Adrenal gland (tissue), 12 donors: ENCODE results near the gene PARD3B. TPM values are rescaled to one million over a fixed set of nuclear protein-coding genes. Genes with fewer than 3 reads are reported as not detected.

Experiments used
- DNase-seq, 7 donors: peaks; one replicate each; pipeline ENCODE4 v3.0.0-alpha.2; 2019 to 2020
- H3K27ac ChIP-seq, 5 donors: fragments of 200-600 bp; sonication (generic) in 4 of 5; 1 replicate in 3 of 5; 2 replicates in 2 of 5; pipeline versions ENCODE4 v1.5.1 to v1.8.0; 2016 to 2020; ENCODE audit warnings: mild to moderate bottlenecking in 1 of 5
- H3K27me3 ChIP-seq: fragments of 200-600 bp; 2 replicates; pipeline ENCODE4 v1.8.0; 2021
- H3K36me3 ChIP-seq, 2 donors: fragments of 200-600 bp; replicated peaks in 1 of 2; 1 replicate in 1 of 2; 2 replicates in 1 of 2; pipeline versions ENCODE4 v1.5.1 to v1.8.0; 2018 to 2022
- H3K4me1 ChIP-seq, 2 donors: fragments of 200-600 bp; replicated peaks in 1 of 2; 1 replicate in 1 of 2; 2 replicates in 1 of 2; pipeline versions ENCODE4 v1.5.1 to v1.8.0; 2018 to 2021
- H3K4me3 ChIP-seq, 4 donors: fragments of 200-600 bp; sonication (generic) in 3 of 4; one replicate each; pipeline ENCODE4 v1.5.1; 2016 to 2018
- H3K9me3 ChIP-seq, 3 donors: fragments of 200-600 bp; sonication (generic) in 1 of 3; replicated peaks in 1 of 3; 1 replicate in 2 of 3; 2 replicates in 1 of 3; pipeline versions ENCODE4 v1.5.1 to v1.8.0; 2016 to 2021
- POLR2A ChIP-seq, 2 donors: fragments of 450-650 bp; IDR thresholded peaks; one replicate each; pipeline ENCODE4 v1.6.1; 2017; ENCODE audit warnings: antibody characterized with exemption in 2 of 2, mild to moderate bottlenecking in 2 of 2, moderate library complexity in 1 of 2
- WGBS, 4 donors: extraction: QIAGEN DNeasy Blood & Tissue Kit in 2 of 4; methylation state at CpG; one replicate each; pipeline versions ENCODE4 v1.1.5 to v1.1.7; 2013 to 2017; 5-methylcytosine and 5-hydroxymethylcytosine counted together
- intact Hi-C, 2 donors: fragments of 100-400 bp; cut with DNase I; formaldehyde crosslinking; loops; one replicate each; pipeline versions ENCODE4 v1.14.1 to v1.15.0; 2022 to 2023
- polyA plus RNA-seq, 3 donors: library from polyadenylated mRNA; stranded (reverse); fragments of 200-250 nt in 2 of 3; fragments of 350-450 nt in 1 of 3; fragmentation: Illumina TruSeq in 1 of 3; extraction: RNeasy Lipid Tissue Mini Kit (QIAGEN cat#74804) in 1 of 3; gene quantifications; one replicate each; pipeline ENCODE4 v1.2.3, GENCODE V29; 2013 to 2014
- total RNA-seq, 9 donors: library from RNA; depleted of rRNA in 4 of 9; stranded (reverse); fragments of >200 nt in 4 of 9; fragments of 120-200 nt in 1 of 9; fragmentation: NEBNext Ultra II Directional in 1 of 9; extraction: Animal tissue kit (Norgen Biotek cat#: 25700) in 1 of 9; gene quantifications; one replicate each; pipeline versions ENCODE4 v1.1.0 to v1.2.4, GENCODE V29; 2013 to 2023
- TF ChIP-seq, protein P1 (sequence below), 6 experiments: fragments of 450-650 bp in 4 of 6; fragments of 200-600 bp in 2 of 6; sonication (generic) in 1 of 6; IDR thresholded peaks; 1 replicate in 5 of 6; 2 replicates in 1 of 6; pipeline versions ENCODE4 v1.5.1 to v1.8.0; 2016 to 2021; ENCODE audit warnings: antibody characterized with exemption in 6 of 6, mild to moderate bottlenecking in 2 of 6, moderate library complexity in 1 of 6
- donor health status: healthy with polysubstance abuse.
- donor health status: Bipolar disorder and iron deficiency.
- donor health status: DM: yes; HTN: yes; CAD: no.
- donor health status: DM: no; HTN: no; CAD: no.
- donor health status: DM: no; HTN: no; CAD: no.
- donor health status: DM: yes; HTN: yes; CAD: no.

The PARD3B gene
- total and polyA plus RNA-seq, 12 donors, result 1.9 to 20.4 (median 9.5) TPM

DNA sequence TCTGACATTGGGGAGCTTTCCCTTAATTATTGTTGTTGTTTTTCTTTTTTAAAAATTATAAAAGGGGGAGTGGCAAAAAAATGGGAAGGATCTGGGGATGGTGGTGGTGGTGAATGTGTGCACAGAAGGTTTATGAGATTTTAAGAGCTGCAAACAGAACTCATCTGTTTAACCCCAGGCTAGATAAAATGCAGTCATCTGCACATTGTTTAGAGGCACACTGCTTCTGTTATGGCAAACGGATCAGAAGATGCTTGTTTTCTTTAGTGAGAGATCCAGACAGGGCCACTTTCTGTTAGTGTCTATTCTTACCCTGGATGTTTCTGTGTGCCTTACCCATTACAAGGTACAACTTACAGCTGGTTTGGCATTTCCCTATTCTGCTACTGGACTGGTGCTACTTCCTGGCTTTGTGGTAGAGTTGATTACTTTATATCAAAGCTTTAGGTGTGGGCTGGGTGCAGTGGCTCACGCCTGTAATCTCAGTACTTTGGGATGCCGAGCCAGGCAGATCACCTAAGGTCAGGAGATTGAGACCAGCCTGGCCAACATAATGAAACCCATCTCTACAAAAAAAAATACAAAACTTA lies 1068.8 kb downstream of the PARD3B start:
- intact Hi-C loops, result no loop called here
- H3K4me3 ChIP-seq, result no peak overlapping the region
- no peaks in the 10 kb centered on the region for H3K4me1 ChIP-seq
- no peak overlapping the region for H3K27ac ChIP-seq
- DNase-seq, result no peak
- H3K9me3 ChIP-seq, result no peaks in the 10 kb centered on the region
- H3K36me3 ChIP-seq, result no peaks in the 10 kb centered on the region
- WGBS, 4 donors, result 62 to 79% (median 76%) methylated on average over 3 of the region's 3 CpGs
- no peaks in the 10 kb centered on the region for H3K27me3 ChIP-seq
- TF ChIP-seq, protein P1, sequence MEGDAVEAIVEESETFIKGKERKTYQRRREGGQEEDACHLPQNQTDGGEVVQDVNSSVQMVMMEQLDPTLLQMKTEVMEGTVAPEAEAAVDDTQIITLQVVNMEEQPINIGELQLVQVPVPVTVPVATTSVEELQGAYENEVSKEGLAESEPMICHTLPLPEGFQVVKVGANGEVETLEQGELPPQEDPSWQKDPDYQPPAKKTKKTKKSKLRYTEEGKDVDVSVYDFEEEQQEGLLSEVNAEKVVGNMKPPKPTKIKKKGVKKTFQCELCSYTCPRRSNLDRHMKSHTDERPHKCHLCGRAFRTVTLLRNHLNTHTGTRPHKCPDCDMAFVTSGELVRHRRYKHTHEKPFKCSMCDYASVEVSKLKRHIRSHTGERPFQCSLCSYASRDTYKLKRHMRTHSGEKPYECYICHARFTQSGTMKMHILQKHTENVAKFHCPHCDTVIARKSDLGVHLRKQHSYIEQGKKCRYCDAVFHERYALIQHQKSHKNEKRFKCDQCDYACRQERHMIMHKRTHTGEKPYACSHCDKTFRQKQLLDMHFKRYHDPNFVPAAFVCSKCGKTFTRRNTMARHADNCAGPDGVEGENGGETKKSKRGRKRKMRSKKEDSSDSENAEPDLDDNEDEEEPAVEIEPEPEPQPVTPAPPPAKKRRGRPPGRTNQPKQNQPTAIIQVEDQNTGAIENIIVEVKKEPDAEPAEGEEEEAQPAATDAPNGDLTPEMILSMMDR (IDR thresholded peaks at IDR 0.05), result no peak
- no peak for TF ChIP-seq POLR2A (IDR thresholded peaks at IDR 0.05)

DNA sequence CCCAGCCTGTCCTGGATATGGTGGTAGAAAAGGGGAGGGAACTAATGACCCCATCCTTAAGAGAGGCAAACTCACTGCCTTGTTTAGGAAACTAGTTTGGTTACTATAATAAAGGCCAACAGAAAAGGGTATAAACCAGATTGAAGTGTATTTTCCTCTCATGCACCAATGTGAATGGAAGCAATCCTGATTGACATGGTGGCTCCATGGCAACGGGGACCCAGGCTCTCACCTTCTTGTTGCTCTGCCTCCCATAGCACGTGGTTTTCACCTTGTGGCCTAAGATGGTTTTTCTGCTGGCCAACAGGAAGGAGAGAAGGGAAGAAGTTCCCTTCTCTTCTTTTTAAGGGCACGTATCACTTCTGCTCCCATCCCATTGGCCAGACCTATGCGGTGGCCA lies 1069.7 kb downstream of the PARD3B start:
- intact Hi-C loops, result no loop called here
- Histone ChIP-seq H3K36me3 (no peaks in the 10 kb centered on the region), H3K9me3 (no peaks in the 10 kb centered on the region), H3K27me3 (no peaks in the 10 kb centered on the region), H3K4me3 (no peak overlapping the region), H3K4me1 (no peaks in the 10 kb centered on the region), H3K27ac (no peak overlapping the region)
- WGBS, 4 donors, result 82 to 98% (median 93%) methylated on average over 3 to 4 of the region's 4 CpGs
- TF ChIP-seq, protein P1 (IDR thresholded peaks at IDR 0.05), result no peak
- no peak for TF ChIP-seq POLR2A (IDR thresholded peaks at IDR 0.05)
- no peak for DNase-seq

DNA sequence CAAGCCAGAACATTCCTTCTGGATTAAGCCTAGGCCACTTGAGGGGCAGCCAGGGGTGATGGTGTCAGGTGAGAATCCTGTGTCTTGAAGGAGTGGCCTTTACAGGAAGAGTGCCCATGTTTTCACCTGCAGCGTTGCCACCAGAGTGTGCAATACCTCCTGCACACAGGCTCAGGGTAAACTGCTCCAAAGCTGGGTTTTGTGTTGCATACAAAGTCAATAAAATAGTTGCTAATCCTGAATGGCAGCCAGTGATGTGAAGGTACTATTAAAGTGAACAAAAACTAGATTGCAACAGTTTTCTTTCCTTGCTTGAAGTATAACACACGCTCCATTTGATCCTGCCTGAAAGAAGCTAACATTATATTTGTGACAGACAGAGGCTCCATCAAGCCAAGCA lies 1072.6 kb downstream of the PARD3B start:
- Histone ChIP-seq H3K27ac (no peak overlapping the region), H3K36me3 (no peaks in the 10 kb centered on the region), H3K27me3 (no peaks in the 10 kb centered on the region), H3K9me3 (no peaks in the 10 kb centered on the region), H3K4me3 (no peak overlapping the region), H3K4me1 (no peaks in the 10 kb centered on the region)
- no peak for DNase-seq
- TF ChIP-seq, protein P1 (IDR thresholded peaks at IDR 0.05), result no peak
- TF ChIP-seq POLR2A (IDR thresholded peaks at IDR 0.05), result no peak
- intact Hi-C loops, result no loop called here
- 92 to 99% (median 95%) methylated on average over 2 of the region's 2 CpGs for WGBS, 4 donors

DNA sequence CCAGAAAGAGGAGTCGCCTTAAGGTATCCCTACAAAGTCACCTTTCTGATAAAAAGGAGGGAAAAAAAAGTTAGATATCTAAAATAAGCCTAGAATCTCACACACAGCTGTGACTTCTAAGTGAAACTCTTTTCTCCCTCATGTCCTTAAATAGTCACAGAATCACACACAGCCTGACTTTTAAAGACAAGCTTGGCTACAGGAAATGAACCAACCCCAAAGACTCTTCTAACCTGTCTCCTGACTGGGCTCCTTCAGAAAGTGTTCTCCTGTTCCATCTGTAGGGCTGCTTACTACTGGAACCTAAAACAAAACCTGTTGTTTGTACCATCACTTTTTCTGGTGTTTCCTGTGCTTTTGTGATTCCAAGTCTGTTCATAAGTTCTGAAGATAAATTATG lies 1074.3 kb downstream of the PARD3B start:
- WGBS, 4 donors, result 95 to 100% (median 99%) methylated on average over 1 of the region's 1 CpG
- intact Hi-C loops, result no loop called here
- Histone ChIP-seq H3K4me3 (no peak overlapping the region), H3K4me1 (no peaks in the 10 kb centered on the region), H3K36me3 (no peaks in the 10 kb centered on the region), H3K27me3 (no peaks in the 10 kb centered on the region), H3K9me3 (no peaks in the 10 kb centered on the region), H3K27ac (no peak overlapping the region)
- DNase-seq, result no peak
- no peak for TF ChIP-seq POLR2A (IDR thresholded peaks at IDR 0.05)
- TF ChIP-seq, protein P1 (IDR thresholded peaks at IDR 0.05), result no peak
